HG03575 (cell line): ENCODE results near the gene EVC.
"Not testable (repeated sequence)": the region's sequence is repeated elsewhere in the genome, so short reads cannot be mapped to it uniquely, and the experiment has no call there.

Experiments used
- ATAC-seq: cut with Tn5 transposase; IDR thresholded peaks from one replicate; pipeline ENCODE4 v1.9.1; 2021; ENCODE audit not compliant: unreplicated experiment, insufficient number of reproducible peaks, low FRiP score; ENCODE audit errors: extremely low read depth

The EVC gene

DNA sequence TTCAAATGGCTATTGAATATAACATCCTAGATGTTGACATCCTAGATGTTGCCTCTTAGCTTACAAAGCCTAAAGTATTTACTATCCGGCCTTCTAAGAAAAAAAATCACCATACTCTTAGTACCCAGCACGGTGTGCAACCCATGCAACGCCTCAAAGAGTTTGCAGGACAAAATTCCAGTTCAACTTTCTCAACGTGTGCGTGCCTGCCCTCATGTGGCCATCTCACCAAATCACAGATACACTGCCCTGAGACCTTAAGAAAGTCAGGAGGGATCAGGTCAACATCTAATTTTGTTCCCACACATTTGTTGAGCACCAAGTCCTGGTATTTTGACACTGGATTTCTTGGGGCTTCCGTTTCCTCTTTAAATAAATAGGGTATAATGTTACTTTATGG, 113.6 kb downstream of the EVC start:
- no peak for ATAC-seq

DNA sequence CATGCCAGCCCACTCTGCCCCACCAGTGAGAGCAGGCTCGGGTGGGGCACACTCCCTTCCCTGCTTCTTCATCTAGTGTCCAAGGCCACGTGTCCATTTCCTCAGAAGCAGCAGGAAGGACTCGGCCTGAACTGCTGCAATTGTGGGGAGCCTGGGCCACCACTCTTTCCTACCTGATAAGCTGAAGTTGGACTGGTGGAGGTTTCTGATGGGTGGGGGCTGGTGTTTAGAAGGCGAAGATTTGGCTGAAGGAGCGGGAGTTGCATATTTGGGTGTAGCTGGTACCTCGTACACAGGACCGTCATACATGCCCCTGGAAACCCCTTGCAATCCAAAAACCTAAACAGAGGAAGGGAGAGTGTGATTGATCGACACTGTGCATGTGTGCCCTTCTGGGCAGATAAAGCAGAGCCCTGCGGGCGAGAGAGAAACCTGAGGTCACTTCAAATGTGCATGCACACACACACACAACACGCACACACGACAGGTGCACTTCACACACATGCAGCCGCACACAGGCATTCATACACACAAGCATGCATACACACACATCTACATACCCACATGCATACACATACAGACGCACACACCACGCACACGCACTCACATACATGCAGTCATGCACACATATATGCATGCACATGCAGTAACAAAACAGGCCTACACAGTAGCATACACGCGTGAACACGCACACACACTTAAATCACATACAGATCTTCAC, 114.5 kb downstream of the EVC start:
- no peak for ATAC-seq

DNA sequence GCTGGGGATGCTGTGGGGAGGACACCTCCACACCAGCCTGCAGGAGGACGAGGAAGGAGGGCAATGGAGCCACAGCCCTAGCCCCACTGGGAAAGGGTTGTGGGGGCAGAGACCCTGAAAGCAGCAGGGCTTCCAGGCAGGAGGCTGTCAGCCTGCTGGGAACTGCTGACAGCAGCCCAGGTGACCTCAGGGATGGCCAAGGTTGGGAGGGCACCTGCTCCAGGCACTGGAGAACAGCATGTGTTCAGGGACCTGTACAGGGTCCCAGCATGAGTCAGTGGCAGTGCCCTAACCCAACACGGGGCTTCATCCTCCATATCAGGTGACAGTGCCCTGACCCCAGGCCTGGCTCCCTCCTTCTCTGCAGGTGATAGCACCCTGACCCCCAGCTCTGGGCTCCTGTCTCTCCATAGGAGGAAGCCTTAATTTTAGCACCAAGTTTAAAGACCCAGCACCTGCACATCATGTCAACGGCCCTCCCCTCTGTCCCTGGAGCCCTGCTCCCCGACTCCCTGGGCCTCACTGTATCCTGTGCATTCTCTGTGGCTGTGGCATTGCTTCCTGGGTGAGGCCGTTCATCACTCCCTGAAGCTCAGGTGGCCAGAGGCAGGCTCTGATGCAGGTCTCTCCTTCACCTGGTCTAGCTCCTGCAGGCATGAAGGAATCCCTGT, 115.6 kb downstream of the EVC start:
- no peak for ATAC-seq

DNA sequence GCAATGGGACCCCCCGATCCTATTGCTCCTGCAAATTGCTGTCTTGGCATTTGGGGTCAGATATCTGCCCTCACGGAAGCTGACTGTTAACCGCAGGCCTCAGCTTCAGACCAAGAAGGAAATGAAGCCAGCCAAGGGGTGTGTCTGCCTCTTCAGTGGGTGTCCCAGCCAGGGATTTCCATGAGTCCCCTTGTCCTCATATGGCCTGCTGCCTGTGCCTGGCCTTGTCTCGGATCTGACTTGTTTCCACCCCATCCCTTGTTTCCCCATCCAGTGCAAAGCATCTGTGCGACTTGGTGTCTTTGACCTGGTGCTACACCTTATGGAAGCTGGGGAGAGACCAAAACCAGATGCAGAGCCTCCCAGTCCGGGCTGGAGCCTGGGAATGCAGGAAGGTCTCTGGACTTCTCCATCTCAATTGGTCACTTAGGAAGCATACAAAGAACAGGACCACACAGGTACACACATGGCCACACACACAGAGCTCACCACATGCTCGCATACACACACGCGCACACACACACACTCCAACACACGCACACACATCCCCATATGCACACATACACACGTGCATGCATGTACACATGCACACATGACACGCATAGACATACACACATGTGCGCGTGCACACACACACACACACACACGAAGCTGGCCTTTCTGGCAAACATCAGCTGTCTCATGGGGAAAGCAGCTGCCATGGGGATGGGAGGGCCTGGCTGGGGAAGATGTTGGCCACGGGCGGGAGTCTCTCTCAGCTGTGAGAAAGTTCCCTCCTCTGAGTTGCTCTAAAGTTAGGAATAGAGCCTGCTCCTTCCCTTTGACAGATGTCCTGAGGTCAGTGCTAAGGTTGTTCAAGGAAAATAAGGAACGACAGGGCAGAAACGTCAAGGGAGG, 116.4 kb downstream of the EVC start:
- ATAC-seq, result no peak

DNA sequence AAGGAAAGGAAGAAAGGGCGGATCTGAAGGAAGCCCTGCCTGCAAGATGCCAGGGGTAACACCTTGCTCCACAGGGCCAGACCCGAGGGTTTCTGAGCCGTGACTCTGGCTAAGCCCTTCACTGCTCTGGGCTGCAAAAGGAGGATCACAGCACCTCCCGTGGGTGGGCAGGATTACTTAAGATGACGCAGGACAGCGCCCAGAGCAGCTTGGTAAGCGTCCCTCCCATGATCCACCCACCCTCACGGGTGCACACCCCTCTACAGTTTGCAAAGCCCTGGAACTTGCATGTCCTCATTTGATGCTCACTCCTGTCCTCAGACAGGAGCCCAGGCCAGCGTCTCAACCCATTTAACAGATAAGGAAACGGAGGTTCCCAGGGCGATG, 117.0 kb downstream of the EVC start:
- no peak for ATAC-seq

DNA sequence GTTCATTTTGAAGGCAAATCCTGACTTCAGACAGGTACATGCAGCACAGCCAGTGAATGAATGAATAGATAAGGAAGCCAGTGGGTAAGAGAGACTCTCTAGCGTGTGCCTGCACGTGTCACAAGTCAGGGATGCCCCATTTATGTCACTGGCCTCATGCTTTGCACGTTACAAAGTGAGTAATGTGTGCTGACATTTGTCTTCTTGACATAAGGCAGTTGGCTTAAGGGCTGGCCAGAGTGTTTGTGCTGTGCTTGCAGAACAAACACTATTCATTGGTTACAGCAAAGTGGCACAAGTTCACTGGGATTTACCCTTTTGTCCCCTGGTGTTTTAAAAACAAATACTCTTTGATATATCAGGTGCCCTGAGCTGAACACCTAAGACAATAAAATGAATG, 125.9 kb downstream of the EVC start:
- no peak for ATAC-seq

DNA sequence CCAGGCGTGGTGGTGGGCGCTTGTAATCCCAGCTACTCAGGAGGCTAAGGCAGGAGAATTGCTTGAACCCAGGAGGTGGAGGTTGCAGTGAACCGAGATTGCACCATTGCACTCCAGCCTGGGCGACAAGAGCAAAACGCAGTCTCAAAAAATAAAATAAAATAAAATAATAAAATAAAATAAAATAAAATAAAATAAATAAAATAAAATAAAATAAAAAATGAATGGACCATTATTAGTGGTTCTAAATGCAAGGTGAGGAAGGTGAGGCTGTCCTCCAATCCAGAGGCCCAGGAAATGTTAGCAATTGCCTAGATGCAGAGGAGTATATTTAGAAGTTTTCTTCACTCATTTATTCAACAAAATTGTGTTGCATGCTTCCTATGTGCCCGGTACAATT, 126.5 kb downstream of the EVC start:
- ATAC-seq, result not testable (repeated sequence)

DNA sequence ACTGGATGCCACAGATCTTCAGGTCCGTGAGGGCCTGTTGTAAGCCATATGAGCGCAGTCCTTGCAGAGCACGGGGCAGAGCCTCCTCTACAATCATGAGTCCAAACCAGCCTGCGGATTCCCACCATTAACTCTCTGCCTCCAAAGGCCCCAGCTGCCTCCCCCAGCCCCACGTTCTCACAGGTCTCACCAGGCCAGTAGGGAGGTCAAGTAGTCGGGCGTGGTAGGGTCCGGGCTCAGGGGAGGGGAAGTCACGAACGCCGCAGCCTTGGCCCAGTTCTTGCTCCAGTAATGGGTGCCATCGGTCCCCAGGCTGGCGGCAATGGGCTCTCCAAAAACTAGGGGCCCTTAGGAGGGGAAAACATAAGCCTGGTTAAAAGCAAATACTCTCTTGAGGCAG, 128.3 kb downstream of the EVC start:
- ATAC-seq, result no peak

DNA sequence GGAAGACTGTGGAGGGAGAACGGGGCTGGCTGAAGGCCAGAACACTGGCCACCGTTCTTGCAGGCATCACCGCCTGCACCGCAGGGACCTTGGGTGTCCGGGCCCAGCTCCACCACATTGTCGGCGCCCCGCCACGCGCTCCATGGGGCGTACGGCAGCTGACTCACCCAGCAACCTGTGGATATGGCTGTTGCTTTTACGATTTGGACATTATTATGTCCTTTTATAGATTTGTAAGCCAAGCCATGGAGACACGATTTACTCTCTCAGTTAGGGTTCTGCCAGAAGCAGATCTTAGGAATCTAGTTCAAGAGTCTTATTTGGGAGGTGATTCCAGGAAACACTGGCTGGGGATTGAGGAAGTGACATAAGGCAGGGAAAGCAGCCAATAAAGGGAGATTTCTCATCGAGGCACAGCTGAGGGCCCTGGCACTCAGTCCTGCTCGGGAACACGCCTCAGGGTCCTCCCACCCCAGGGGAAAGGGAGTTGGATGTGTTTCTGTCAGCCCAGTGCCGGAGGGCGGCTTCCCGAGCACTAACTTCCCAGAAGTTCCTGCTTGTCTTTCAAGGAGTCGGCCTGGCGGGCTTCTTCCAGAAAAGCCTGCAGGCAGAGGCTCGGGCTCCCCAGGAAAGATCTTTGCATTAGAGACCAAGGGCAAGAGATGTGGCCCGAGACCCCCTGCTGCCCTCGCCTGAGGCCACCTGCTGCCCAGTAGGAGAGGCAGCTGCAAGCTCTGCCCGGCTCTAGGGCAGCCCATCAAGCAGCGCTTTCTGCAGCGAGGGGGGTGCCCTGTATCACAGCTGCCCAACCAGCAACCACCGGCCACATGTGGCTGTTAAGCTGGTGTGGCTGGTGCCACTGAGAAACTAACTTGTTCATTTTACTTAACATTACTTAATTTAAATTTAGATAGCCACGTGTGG, 129.0 kb downstream of the EVC start:
- no peak for ATAC-seq

DNA sequence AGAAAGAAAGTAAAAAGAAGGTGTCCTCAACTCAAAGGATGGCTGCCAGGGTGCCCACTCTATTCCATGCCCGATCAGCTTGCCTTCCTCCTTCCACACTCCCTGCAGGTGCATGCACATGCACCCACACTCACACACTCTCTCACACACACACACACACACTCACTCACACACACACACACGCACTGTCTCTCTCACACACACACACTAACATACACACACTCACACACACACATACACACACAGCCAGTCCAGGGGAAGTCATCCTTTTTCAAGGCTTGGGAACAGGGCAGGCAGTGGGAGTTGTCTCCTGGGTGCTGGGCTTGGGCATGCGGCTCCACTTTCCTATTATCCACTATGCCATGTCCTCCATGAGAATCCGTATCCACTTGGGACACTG, 131.5 kb downstream of the EVC start:
- no peak for ATAC-seq

DNA sequence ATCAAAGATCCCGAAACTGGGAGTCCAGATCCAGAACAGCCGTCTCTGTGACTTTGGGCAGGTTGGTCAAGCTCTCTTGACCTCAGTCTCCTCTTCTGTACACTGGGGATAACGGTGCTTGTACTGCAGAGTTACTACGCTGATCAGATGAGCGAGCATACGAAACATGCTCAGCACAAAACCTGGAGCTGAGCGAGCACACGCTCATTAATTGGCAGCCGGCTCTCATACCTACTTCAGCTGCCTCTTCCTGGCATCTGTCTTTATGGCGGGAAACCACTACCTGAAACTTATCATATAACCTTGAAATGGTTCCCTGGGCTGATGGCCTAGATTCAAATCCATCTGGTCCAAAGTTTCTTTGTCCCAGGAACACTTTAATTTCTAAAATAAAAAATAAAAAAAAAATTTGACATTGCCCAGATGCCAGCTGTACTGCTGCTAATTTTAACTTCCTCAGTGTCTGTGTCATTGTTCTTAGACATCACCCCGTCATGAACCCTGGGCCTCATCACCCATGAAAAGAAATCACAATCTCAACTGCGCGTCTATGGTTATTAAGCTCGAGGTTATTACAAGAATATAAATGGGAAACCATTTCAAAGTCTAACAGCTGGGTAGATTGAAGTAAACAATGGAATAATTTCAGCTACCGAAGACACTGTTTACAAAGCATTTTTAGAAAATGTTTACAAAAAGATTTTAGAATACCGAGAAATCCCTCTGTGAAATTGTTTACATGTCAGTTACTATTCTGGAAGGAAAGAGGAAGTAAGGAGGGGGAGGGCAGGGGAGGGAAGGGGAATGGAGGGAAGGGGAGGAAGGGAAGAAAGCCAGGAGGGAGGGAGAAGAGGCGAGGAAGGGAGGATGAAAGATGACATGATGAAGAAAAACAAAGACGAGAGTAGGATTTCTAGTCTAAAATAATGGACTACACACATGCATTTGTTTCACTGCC, 132.9 kb downstream of the EVC start:
- ATAC-seq, result no peak

DNA sequence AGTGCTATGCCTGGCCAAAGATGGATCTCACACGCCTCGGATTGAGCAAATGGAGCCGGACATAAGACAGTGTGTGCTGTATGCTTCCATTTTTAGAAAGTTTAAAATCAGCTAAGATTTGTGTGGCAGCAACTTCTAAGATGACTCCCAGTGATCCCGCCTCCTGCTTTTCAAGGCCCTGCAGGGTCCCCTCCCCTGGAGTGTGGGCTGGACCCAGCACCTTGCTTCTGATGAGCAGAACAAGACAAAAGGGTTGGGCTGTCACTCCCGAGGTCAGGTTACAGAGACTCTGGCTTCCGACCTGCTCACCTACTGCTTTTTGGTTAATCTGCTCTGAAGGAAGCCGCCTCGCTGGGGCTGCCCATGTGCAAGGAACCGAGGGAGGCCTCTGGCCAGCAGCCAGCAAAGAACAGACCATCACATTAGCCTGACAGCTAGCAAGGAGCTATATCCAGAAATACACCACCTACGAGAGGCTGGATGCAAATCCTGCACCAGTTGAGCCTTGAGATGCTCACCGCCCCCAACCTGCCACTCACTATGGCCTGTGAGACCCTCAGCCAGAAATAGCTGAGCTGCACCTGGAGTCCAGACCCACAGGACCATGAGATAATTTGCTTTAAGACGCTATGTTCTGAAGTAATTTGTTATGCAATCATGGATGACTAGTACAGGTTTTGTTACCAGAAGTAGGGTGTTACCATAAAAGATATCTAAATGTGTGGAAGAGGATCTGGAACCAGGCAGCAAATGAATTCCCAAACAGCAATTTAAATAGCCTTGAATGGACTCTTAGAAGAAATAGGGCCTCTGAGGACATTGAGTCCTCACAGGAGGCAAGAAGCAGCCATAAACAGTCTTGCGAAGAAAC, 134.3 kb downstream of the EVC start:
- no peak for ATAC-seq

DNA sequence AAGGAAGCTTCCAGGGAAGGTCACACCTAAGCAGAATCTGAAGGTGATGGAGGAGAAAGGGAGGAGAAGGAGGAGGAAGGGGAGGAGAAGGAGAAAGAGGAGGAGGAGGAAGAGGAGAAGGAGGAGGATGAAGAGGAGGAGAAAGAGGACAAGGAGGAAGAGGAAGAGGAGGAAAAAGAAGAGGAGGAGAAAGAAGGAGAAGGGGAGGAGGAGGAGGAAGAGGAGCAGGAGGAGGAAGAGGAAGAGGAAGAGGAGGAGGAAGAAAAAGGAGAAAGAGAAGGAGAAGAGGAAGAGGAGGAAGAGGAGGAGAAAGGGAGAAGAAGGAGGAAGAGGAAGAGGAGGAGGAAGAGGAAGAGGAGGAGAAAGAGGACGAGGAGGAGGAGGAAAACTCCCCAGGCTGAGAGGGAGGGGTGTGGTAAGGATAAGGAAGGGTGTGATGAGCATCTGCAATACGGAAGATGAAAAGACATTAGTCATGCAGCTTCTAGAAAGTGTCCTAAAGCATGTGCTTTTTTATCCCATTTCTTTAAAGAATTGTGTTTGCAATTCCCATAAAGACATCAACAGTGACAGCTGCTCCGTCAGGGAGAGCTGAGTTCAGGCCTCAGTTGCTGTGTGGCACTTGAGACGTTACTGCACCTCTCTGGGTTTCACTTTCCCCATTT, 140.8 kb downstream of the EVC start:
- no peak for ATAC-seq

DNA sequence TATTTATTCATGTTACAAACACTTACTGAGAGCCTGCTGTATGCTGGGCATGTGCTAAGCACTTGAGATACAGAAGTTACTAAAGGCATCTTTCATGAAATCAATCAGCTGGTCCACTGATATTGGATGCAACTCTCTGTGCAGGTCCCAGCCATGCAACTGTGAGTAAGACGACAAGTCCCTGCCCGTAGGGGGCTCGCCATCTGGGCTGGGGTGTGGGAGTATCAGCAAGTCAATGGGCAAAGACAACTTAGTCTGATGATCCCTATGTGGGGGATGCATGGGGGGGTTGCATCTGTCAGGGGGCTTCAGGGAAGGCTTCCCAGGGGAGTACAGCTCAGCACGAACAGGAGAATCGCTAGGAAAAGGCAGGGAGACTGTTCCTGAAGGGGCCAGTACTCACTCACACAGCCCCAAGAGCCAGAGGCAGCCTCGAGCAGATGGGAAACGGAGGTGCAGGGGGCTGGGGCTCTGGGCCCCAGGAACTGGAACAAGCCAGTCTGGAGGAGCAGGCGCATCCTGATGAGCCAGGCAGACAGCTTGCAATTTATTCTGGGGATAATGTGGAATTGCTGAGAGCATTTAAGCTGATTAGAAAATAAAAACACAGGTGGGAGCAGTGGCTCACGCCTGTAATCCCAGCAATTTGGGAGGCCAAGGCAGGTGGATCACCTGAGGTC, 141.7 kb downstream of the EVC start:
- ATAC-seq, result no peak

DNA sequence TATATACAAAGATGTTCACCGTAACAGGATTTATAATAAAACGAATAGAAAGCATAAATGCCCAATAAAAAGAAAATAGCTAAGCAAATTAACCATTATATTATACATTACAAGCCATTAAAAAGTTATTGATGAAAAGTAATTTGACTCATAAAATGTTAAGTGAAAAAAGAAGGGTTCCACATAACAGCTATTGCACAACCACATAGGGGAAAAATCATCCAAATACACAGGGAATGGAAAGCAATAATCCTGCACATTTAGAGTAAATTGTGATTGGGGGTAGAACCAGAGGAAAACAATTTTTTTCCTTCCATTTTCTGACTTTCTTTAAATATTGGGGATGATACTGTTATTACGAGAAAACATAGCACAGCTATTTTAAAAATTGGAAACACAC, 143.9 kb downstream of the EVC start:
- ATAC-seq, result no peak

DNA sequence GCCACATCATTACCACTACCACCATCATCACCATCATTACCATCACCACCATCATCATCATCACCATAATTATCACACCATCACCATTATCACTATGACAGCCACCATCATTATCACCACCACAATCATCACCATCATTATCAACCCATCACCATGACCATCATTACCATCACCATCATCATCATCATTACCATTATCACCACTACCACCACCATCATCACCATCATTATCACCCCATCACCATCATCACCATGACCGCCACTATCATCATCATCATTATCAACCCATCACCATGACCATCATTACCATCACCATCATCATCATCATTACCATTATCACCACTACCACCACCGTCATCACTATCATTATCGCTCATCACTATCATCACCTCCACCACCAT, 145.4 kb downstream of the EVC start:
- ATAC-seq, result not testable (repeated sequence)
